Neuronal stem cell (in vitro differentiated cells): ENCODE data around the gene CLIC5.

ENCODE experiments used
- DNase-seq: peaks from one replicate; pipeline ENCODE4 v3.0.0-alpha.2; 2013; ENCODE audit warnings: low spot score
- H2AFZ ChIP-seq: one replicate; pipeline ENCODE4 v1.6.1; 2013; ENCODE audit warnings: mild to moderate bottlenecking, low read length, inconsistent platforms
- H2AK5ac ChIP-seq: 2 replicates; pipeline ENCODE4 v1.6.1; 2013; ENCODE audit warnings: low read depth, mild to moderate bottlenecking, inconsistent platforms, low read length, moderate library complexity, mixed read lengths
- H2BK120ac ChIP-seq: 2 replicates; pipeline ENCODE4 v1.6.1; 2013; ENCODE audit warnings: low read depth, mild to moderate bottlenecking, inconsistent platforms, low read length, moderate library complexity, mixed read lengths
- H2BK12ac ChIP-seq: one replicate; pipeline ENCODE4 v1.6.1; 2013; ENCODE audit warnings: low read length, inconsistent platforms
- H2BK15ac ChIP-seq: 2 replicates; pipeline ENCODE4 v1.6.1; 2013; ENCODE audit warnings: mild to moderate bottlenecking, low read length, inconsistent platforms, mixed read lengths
- H2BK5ac ChIP-seq: one replicate; pipeline ENCODE4 v1.6.1; 2013; ENCODE audit warnings: inconsistent platforms, mild to moderate bottlenecking, low read length, moderate library complexity
- H3K14ac ChIP-seq: one replicate; pipeline ENCODE4 v1.6.1; 2013; ENCODE audit warnings: low read length, inconsistent platforms
- H3K18ac ChIP-seq: 2 replicates; pipeline ENCODE4 v1.6.1; 2013; ENCODE audit warnings: low read length, inconsistent platforms
- H3K23ac ChIP-seq: 2 replicates; pipeline ENCODE4 v1.6.1; 2013; ENCODE audit warnings: low read depth, mild to moderate bottlenecking, mixed read lengths, low read length, inconsistent platforms; ENCODE audit not compliant: poor library complexity
- H3K27ac ChIP-seq: replicated peaks from 3 replicates; pipeline ENCODE4 v1.5.1; 2013; ENCODE audit warnings: low read length, inconsistent platforms
- H3K27me3 ChIP-seq, 3 experiments: 2 replicates each; pipeline ENCODE4 v1.6.1; 2013; ENCODE audit warnings: low read length in 3 of 3, mild to moderate bottlenecking in 2 of 3, inconsistent platforms in 1 of 3, low read depth in 1 of 3, mixed read lengths in 1 of 3, moderate library complexity in 1 of 3; ENCODE audit not compliant: control insufficient read depth in 3 of 3, insufficient read depth in 3 of 3
- H3K36me3 ChIP-seq, 2 donors: replicated peaks in 1 of 2; 2 replicates each; pipeline ENCODE4 v1.6.1; 2013; ENCODE audit warnings: low read length in 2 of 2; ENCODE audit not compliant: control insufficient read depth in 2 of 2, insufficient read depth in 2 of 2
- H3K4ac ChIP-seq: 2 replicates; pipeline ENCODE4 v1.6.1; 2013; ENCODE audit warnings: inconsistent platforms, mild to moderate bottlenecking, low read length, moderate library complexity
- H3K4me1 ChIP-seq, 2 donors: 1 replicate in 1 of 2; 2 replicates in 1 of 2; pipeline ENCODE4 v1.6.1; 2013; ENCODE audit warnings: low read length in 2 of 2, low read depth in 1 of 2; ENCODE audit not compliant: control insufficient read depth in 2 of 2, insufficient read depth in 1 of 2
- H3K4me2 ChIP-seq: one replicate; pipeline ENCODE4 v1.6.1; 2013; ENCODE audit warnings: mild to moderate bottlenecking, low read length, inconsistent platforms; ENCODE audit not compliant: insufficient read depth, poor library complexity, severe bottlenecking
- H3K4me3 ChIP-seq, 2 donors: 2 replicates each; pipeline ENCODE4 v1.5.1; 2013; ENCODE audit warnings: low read length in 2 of 2, mild to moderate bottlenecking in 2 of 2, inconsistent platforms in 1 of 2, moderate library complexity in 1 of 2
- H3K79me1 ChIP-seq: one replicate; pipeline ENCODE4 v1.6.1; 2013; ENCODE audit warnings: low read depth, mild to moderate bottlenecking, inconsistent platforms, low read length, moderate library complexity
- H3K9ac ChIP-seq: one replicate; pipeline ENCODE4 v1.6.1; 2013; ENCODE audit warnings: mild to moderate bottlenecking, low read depth, low read length, inconsistent platforms; ENCODE audit not compliant: poor library complexity
- H3K9me3 ChIP-seq, 2 donors: replicated peaks in 1 of 2; 2 replicates each; pipeline versions ENCODE3 to v1.6.1; 2013; ENCODE audit warnings: low read length in 2 of 2, mild to moderate bottlenecking in 2 of 2, inconsistent platforms in 1 of 2, low read depth in 1 of 2, mixed read lengths in 1 of 2, moderate library complexity in 1 of 2; ENCODE audit not compliant: control insufficient read depth in 2 of 2, insufficient read depth in 1 of 2
- H4K8ac ChIP-seq: one replicate; pipeline ENCODE4 v1.6.1; 2013; ENCODE audit warnings: low read depth, mild to moderate bottlenecking, inconsistent platforms, low read length, moderate library complexity
- H4K91ac ChIP-seq: one replicate; pipeline ENCODE4 v1.6.1; 2013; ENCODE audit warnings: low read length, low read depth, mild to moderate bottlenecking, inconsistent platforms; ENCODE audit not compliant: poor library complexity
- WGBS, 2 donors: extraction: QIAGEN DNeasy Blood & Tissue Kit; methylation state at CpG; one replicate each; pipeline ENCODE4 v1.1.7; 2013; ENCODE audit warnings: missing lambda C conversion rate in 2 of 2, mixed read lengths in 1 of 2; ENCODE audit not compliant: insufficient read length in 2 of 2, insufficient replicate concordance in 1 of 2; ENCODE audit errors: extremely low coverage in 2 of 2; 5-methylcytosine and 5-hydroxymethylcytosine counted together

The CLIC5 gene

DNA sequence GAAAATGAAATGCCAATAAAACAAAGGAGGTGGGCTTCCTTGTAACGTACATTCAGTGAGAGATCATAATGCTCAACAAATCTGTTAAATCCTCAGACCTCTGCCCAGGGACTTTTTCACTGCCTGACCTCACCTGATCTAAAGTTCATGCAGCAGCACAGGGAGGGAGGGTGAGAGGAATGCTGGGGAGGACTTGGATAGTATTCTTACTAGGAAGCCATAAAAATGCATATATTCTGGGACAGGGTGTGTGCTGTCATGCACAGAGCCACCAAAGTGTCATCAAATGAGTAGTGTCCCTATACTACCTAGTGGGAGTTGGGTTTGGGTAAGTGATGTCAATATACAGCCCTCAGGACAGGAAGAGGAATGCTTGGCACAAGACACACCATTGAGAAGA lies 32.6 kb downstream of the CLIC5 start:
- Histone ChIP-seq H3K27me3 (no peaks in the 10 kb centered on the region), H2AK5ac (no peak overlapping the region), H4K91ac (no peak overlapping the region), H3K9me3 (no peaks in the 10 kb centered on the region), H3K4me3 (no peak overlapping the region), H2BK15ac (no peak overlapping the region), H3K14ac (no peak overlapping the region), H3K23ac (no peak overlapping the region), H3K4ac (no peak overlapping the region), H3K18ac (no peak overlapping the region), H2BK5ac (no peak overlapping the region), H3K79me1 (no peaks in the 10 kb centered on the region), H3K36me3 (no peaks in the 10 kb centered on the region), H3K27ac (no peak overlapping the region), H2AFZ (no peak overlapping the region), H4K8ac (no peak overlapping the region), H3K4me2 (no peak overlapping the region), H2BK120ac (no peak overlapping the region), H3K9ac (no peak overlapping the region), H3K4me1 (no peaks in the 10 kb centered on the region), H2BK12ac (no peak overlapping the region)
- WGBS, 2 donors: no CpG with 5 or more reads among the region's 1 CpG
- DNase-seq: no peak

DNA sequence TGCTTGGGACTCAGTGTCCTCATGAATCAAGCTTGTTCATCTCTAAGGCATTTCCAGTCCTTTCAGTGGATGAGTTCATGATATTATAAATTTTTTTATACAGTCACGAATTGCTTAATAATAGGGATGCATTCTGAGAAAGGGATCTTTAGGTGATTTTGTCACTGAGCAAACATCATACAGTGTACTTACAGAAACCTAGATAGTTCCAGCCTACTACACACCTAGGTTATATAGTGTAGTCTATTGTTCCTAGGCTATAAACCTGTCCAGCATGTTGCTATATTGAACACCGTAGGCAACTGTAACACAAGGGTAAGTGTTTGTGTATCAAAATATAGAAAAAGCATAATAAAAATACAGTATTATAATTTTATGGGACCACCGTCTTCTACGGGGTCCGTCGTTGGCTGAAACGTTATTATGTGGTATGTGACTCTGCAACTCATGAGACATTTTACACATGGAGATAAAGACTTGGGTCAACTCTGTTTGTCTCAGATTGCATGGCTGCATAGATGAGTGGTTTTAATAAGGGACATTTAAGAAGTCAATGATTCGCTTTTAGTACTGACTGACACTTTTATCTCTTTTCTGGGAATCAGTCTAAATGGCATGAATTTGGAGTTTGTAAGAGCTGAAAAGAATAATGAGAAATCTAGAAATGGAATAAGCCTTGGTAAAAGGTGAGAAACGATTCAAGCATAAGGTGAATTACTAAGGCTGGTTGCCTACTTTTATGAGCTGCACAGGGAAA lies 33.2 kb downstream of the CLIC5 start:
- no peak overlapping the region for H2BK12ac ChIP-seq
- H3K4me3 ChIP-seq: no peak overlapping the region
- no peak overlapping the region for H3K14ac ChIP-seq
- H2BK5ac ChIP-seq: no peak overlapping the region
- H2BK120ac ChIP-seq: no peak overlapping the region
- no peak overlapping the region for H3K4me2 ChIP-seq
- peaks cover 0 to 1% of the 10 kb centered on the region in 2 donors for H3K9me3 ChIP-seq
- H3K27me3 ChIP-seq: no peaks in the 10 kb centered on the region
- no peaks in the 10 kb centered on the region for H3K36me3 ChIP-seq
- H2BK15ac ChIP-seq: no peak overlapping the region
- H3K79me1 ChIP-seq: no peaks in the 10 kb centered on the region
- H4K91ac ChIP-seq: no peak overlapping the region
- no peak overlapping the region for H3K27ac ChIP-seq
- H4K8ac ChIP-seq: no peak overlapping the region
- WGBS, 2 donors: no CpG with 5 or more reads among the region's 9 CpGs
- H3K4ac ChIP-seq: no peak overlapping the region
- no peak overlapping the region for H2AK5ac ChIP-seq
- H3K9ac ChIP-seq: no peak overlapping the region
- no peak overlapping the region for H3K18ac ChIP-seq
- DNase-seq: no peak
- no peaks in the 10 kb centered on the region for H3K4me1 ChIP-seq
- H2AFZ ChIP-seq: no peak overlapping the region
- H3K23ac ChIP-seq: no peak overlapping the region

DNA sequence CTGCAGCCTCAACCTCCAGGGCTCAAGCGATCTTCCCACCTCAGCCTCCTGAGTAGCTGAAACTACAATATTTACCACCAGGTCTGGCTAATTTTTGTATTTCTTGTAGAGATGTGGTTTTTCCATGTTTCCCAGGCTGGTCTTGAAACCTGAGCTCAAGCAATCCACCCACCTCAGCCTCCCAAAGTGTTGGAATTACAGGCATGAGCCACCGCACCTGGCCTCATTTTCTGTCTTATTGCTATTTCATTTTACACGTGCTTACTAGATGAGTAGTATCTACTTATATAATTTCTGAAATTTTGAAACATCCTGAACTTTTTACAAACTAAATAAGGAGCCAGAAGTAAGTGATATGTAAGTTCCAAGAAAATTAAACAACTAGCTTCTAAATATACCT lies 34.6 kb downstream of the CLIC5 start:
- Histone ChIP-seq H3K27me3 (no peaks in the 10 kb centered on the region), H3K14ac (no peak overlapping the region), H3K4ac (no peak overlapping the region), H4K91ac (no peak overlapping the region), H2BK12ac (no peak overlapping the region), H3K4me1 (no peaks in the 10 kb centered on the region), H3K4me3 (no peak overlapping the region), H2BK5ac (no peak overlapping the region), H2BK120ac (no peak overlapping the region), H3K9me3 (peaks cover 0 to 1% of the 10 kb centered on the region in 2 donors), H3K23ac (no peak overlapping the region), H3K79me1 (no peaks in the 10 kb centered on the region), H3K27ac (no peak overlapping the region), H2AK5ac (no peak overlapping the region), H2AFZ (no peak overlapping the region), H3K4me2 (no peak overlapping the region), H3K36me3 (no peaks in the 10 kb centered on the region), H2BK15ac (no peak overlapping the region), H3K9ac (no peak overlapping the region), H3K18ac (no peak overlapping the region), H4K8ac (no peak overlapping the region)
- WGBS, 2 donors: no CpG with 5 or more reads among the region's 3 CpGs
- DNase-seq: no peak

DNA sequence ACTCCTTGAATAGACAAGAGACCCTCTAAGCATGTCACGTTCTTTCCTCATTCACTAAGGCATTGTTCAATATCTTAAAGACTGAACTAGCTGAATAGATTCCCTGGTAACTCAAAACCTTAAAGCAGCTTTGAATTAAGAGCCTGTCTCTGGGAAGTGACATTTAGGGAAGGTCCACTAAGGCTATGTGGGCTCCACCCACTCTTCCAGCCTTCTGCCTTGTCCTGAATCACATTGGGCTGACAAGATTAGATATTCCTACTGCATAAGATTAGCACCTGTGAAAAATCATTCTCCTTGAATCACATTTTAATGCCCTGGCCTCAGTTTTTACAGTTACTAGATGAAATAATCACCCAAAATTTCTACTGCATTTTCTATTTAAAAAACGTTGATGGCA lies 36.3 kb downstream of the CLIC5 start:
- H2BK5ac ChIP-seq: no peak overlapping the region
- no peak overlapping the region for H2AFZ ChIP-seq
- no peak overlapping the region for H3K23ac ChIP-seq
- H3K4me1 ChIP-seq: no peaks in the 10 kb centered on the region
- H4K91ac ChIP-seq: no peak overlapping the region
- no peak overlapping the region for H2AK5ac ChIP-seq
- H4K8ac ChIP-seq: no peak overlapping the region
- no peak overlapping the region for H3K27ac ChIP-seq
- H3K27me3 ChIP-seq: no peaks in the 10 kb centered on the region
- no peak overlapping the region for H3K4me2 ChIP-seq
- H3K9me3 ChIP-seq: peaks cover 0 to 3% of the 10 kb centered on the region in 2 donors
- no peak overlapping the region for H3K9ac ChIP-seq
- WGBS, 2 donors: no CpG with 5 or more reads among the region's 2 CpGs
- no peak overlapping the region for H3K18ac ChIP-seq
- DNase-seq: no peak
- H2BK15ac ChIP-seq: no peak overlapping the region
- H2BK120ac ChIP-seq: no peak overlapping the region
- no peaks in the 10 kb centered on the region for H3K36me3 ChIP-seq
- no peak overlapping the region for H2BK12ac ChIP-seq
- H3K14ac ChIP-seq: no peak overlapping the region
- no peak overlapping the region for H3K4ac ChIP-seq
- H3K79me1 ChIP-seq: no peaks in the 10 kb centered on the region
- no peak overlapping the region for H3K4me3 ChIP-seq
